Heart left ventricle (tissue), 13 donors: ENCODE results near the gene HTR1D.

Experiments
- CTCF ChIP-seq, 12 donors: fragments of 200-600 bp; sonication (generic) in 4 of 12; IDR thresholded peaks; one replicate each; pipeline versions ENCODE4 v1.5.0 to v1.8.0; 2018 to 2022; ENCODE audit warnings: antibody characterized with exemption in 12 of 12, mild to moderate bottlenecking in 5 of 12
- POLR2A ChIP-seq, 2 donors: fragments of 450-650 bp; IDR thresholded peaks; one replicate each; pipeline ENCODE4 v1.6.1; 2017; ENCODE audit warnings: antibody characterized with exemption in 2 of 2, mild to moderate bottlenecking in 2 of 2, moderate library complexity in 2 of 2
- donor health status: ischemic (EF 13 %, LVEDD 7.1; RV severe dilation, severe dysfunction).
- donor health status: DM: no; HTN: yes; CAD: no.
- donor health status: DM: no; HTN: no; CAD: no.
- donor health status: ischemic (EF 25% LVEDD 6.9; RV normal size, moderate dysfunction).
- donor health status: ischemic (EF 25% LVEDD 5.7; RV mildly dilated, moderate dysfunction).
- donor health status: ischemic (EF 35%, LVEDD 5.7; RV mildly dilated, moderate dysfunction).
- donor health status: nonischemic (EF 11% LVEDD 7.7; RV severe dilation, severe dysfunction).
- donor health status: DM: yes; HTN: yes; CAD: no.
- donor health status: PGD.
- donor health status: ischemic (EF 29% LVEDD 5.4; RV normal size, mild dysfunction).
- donor health status: nonischemic (EF 23%, LVEDD 6.1; RV moderate dilation, normal function).

- TF ChIP-seq POLR2A (IDR thresholded peaks at IDR 0.05) (no peak), CTCF (IDR thresholded peaks at IDR 0.05) (no peak)
These were observed 5.4 kb upstream of the HTR1D start for GRCh38 chr1:23222742-23223141.
